Colon (tissue), 2 donors: ENCODE data around the gene LMX1B.
"Not testable (repeated sequence)": the region's sequence is repeated elsewhere in the genome, so short reads cannot be mapped to it uniquely, and the experiment has no call there.

Experiments used
- FAIRE-seq: peaks from 2 replicates; lab custom pipeline; 2012; peaks lifted over from hg19 to GRCh38; lab: Jason Lieb, UNC
- donor health status: control.
- donor health status: control.

LMX1B gene

GRCh38 chr9:126633881-126634558 is 20.3 kb downstream of the LMX1B start:
- FAIRE-seq: no peak

GRCh38 chr9:126635061-126635460 is 21.3 kb downstream of the LMX1B start:
- no peak for FAIRE-seq

GRCh38 chr9:126635661-126636439 is 22.1 kb downstream of the LMX1B start:
- FAIRE-seq: no peak

GRCh38 chr9:126636983-126637798 is 23.5 kb downstream of the LMX1B start:
- no peak for FAIRE-seq

GRCh38 chr9:126638571-126639132 is 24.9 kb downstream of the LMX1B start:
- FAIRE-seq: no peak

- no peak for FAIRE-seq
These were observed 25.7 kb downstream of the LMX1B start for GRCh38 chr9:126639318-126640000.

GRCh38 chr9:126641118-126641851 is 27.6 kb downstream of the LMX1B start:
- FAIRE-seq: no peak

- FAIRE-seq: no peak
These were observed 28.4 kb downstream of the LMX1B start for GRCh38 chr9:126642010-126642744.

- no peak for FAIRE-seq
These were observed 29.1 kb downstream of the LMX1B start for GRCh38 chr9:126642839-126643238.

GRCh38 chr9:126643945-126644527 is 30.3 kb downstream of the LMX1B start:
- no peak for FAIRE-seq

- no peak for FAIRE-seq
These were observed 32.4 kb downstream of the LMX1B start for GRCh38 chr9:126646162-126646561.

- FAIRE-seq: no peak
These were observed 34.1 kb downstream of the LMX1B start for GRCh38 chr9:126647585-126648411.

- FAIRE-seq: no peak
These were observed 35.7 kb downstream of the LMX1B start for GRCh38 chr9:126649477-126649876.

GRCh38 chr9:126650404-126651341 is 36.9 kb downstream of the LMX1B start:
- FAIRE-seq: no peak

GRCh38 chr9:126652140-126652582 is 38.4 kb downstream of the LMX1B start:
- no peak for FAIRE-seq

GRCh38 chr9:126654124-126654523 is 40.4 kb downstream of the LMX1B start:
- FAIRE-seq: no peak

GRCh38 chr9:126656214-126656613 is 42.5 kb downstream of the LMX1B start:
- not testable (repeated sequence) for FAIRE-seq
